ENCODE data around the gene TAF5. TPM values are rescaled to one million over a fixed set of nuclear protein-coding genes. Genes with fewer than 3 reads are reported as not detected.

The TAF5 gene
- total and polyA plus RNA-seq, 7 donors: 2.8 to 7.1 (median 4.2) TPM

GRCh38 chr10:103382769-103383168 lies 15.0 kb downstream of the TAF5 start:
- no peak for TF ChIP-seq POLR2A (IDR thresholded peaks at IDR 0.05)
- no peak for TF ChIP-seq POLR2AphosphoS5 (IDR thresholded peaks at IDR 0.05)
- no peak for TF ChIP-seq EP300 (IDR thresholded peaks at IDR 0.05)
- TF ChIP-seq CTCF (IDR thresholded peaks at IDR 0.05): no peak
- Histone ChIP-seq H3K27ac (no peak overlapping the region), H3K36me3 (peaks cover 5 to 94% (median 13%) of the 10 kb centered on the region in 4 donors), H3K9me3 (no peaks in the 10 kb centered on the region), H3K27me3 (no peaks in the 10 kb centered on the region), H3K4me1 (no peaks in the 10 kb centered on the region), H3K4me3 (no peak overlapping the region)
- intact Hi-C loops (cut with DNase I): no loop called here
- DNase-seq: no peak
- WGBS, 2 donors: 89 to 94% methylated on average over 5 of the region's 5 CpGs

DNA sequence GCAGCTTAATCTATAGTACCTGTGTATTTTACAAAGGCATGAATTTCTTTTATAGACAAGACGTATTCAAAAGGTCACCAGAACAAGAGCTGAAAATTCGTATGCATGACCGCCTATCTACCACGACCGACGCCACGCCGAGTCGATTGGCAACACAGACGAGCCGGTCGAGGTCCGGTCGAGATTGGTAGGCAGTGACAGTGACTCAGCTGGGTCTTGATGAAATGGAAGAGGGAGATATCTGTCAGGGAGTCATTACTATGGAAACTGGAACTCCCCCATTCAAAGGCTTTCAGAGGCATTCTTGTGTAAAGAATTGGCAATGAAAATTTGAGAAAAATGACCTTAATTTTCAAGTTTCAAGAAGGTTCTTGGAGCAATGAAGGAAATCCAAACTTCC lies 26.4 kb downstream of the TAF5 start:
- peaks cover 0 to 52% (median 37%) of the 10 kb centered on the region in 4 donors for H3K4me1 ChIP-seq
- intact Hi-C loops (cut with DNase I): no loop called here
- peaks cover 14 to 49% (median 26%) of the 10 kb centered on the region in 4 donors for H3K36me3 ChIP-seq

DNA sequence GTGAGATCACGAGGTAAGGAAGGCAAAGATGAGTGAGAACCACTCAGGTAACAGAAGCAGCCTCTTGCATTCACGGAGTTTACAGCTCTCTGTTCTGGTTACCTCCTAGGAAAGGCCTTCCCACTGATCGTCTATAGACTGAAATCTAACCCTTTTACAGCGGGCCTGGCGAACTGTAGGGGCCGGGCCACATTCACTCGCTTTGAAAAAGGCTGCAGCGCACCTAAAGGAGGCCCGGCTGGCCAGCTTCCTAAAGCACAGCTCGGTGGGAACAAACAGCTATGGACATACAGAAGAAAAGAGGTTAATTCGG lies 27.9 kb downstream of the TAF5 start:
- TF ChIP-seq CTCF (IDR thresholded peaks at IDR 0.05): no peak
- TF ChIP-seq POLR2AphosphoS5 (IDR thresholded peaks at IDR 0.05): no peak
- TF ChIP-seq POLR2A (IDR thresholded peaks at IDR 0.05): no peak
- TF ChIP-seq EP300 (IDR thresholded peaks at IDR 0.05): no peak
- no peaks in the 10 kb centered on the region for H3K27me3 ChIP-seq
- WGBS, 2 donors: 1 to 2% methylated on average over 11 of the region's 11 CpGs
- peaks cover 13 to 49% (median 18%) of the 10 kb centered on the region in 4 donors for H3K36me3 ChIP-seq
- H3K9me3 ChIP-seq: no peaks in the 10 kb centered on the region
- H3K4me3 ChIP-seq: peak overlapping the region; percentile 72 to 96 (median 80)
- peak overlapping the region; percentile 89 to 92 (median 90) for H3K27ac ChIP-seq
- DNase-seq: no peak
- intact Hi-C loops (cut with DNase I): no loop called here
- peaks cover 0 to 52% (median 37%) of the 10 kb centered on the region in 4 donors for H3K4me1 ChIP-seq

More for the DNA sequence above, 26.4 kb downstream of the TAF5 start:
- DNase-seq: no peak
- 90 to 91% methylated on average over 14 of the region's 14 CpGs for WGBS, 2 donors
- TF ChIP-seq EP300 (IDR thresholded peaks at IDR 0.05) (no peak), CTCF (IDR thresholded peaks at IDR 0.05) (no peak), POLR2A (IDR thresholded peaks at IDR 0.05) (no peak), POLR2AphosphoS5 (IDR thresholded peaks at IDR 0.05) (no peak)
- Histone ChIP-seq H3K9me3 (no peaks in the 10 kb centered on the region), H3K27me3 (no peaks in the 10 kb centered on the region), H3K4me3 (no peak overlapping the region), H3K27ac (no peak overlapping the region)

DNA sequence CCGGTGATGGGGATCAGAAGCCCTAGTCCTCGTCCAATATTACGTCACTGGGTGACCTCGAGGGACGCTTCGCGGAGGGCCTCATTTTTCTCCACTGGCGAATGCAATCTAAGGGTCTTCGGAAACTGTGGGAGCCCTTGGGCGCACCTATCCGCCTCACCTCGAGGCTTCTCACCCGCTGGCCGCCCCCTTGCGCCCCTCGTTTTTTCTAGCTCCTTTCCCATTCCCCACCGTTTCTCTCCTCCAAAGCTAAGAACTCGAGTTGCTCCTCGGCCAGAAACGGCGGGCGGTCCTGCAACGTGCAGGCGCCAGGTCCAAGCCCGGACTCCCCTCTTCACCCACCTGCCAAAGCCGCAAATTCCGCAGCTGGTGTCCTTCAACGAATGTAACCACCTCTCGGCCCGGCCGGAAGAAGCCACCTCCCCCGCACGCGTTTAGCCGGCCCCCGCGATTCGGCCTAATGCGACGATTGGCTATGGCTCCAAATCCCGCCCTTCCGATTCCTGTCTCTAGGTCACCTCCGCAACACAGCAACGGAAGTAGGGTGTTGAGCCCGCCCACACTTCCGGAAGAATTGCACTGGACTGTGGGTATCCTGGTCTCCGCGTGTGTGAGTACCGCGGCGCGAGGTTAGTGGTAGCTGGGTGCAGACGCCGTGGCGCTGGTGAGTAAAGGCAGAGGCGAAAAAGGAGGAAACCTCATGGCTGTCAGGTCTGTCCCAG lies 28.5 kb downstream of the TAF5 start, which contains the start of the genes ATP5MK and PDCD11:
Gene ATP5MK (minus strand): TSS at position 409 of the 722 bp plus-strand sequence. CDS start 4,018 bp downstream, outside the sequence.
Gene PDCD11 (plus strand): TSS at position 560 of the 722 bp plus-strand sequence. CDS start 1,801 bp downstream, outside the sequence.
- Histone ChIP-seq H3K36me3 (peaks cover 13 to 49% (median 18%) of the 10 kb centered on the region in 4 donors), H3K9me3 (no peaks in the 10 kb centered on the region), H3K4me1 (peaks cover 0 to 52% (median 37%) of the 10 kb centered on the region in 4 donors), H3K27me3 (no peaks in the 10 kb centered on the region), H3K27ac (peak within 1 kb of the TSS; percentile 89 to 92 (median 90)), H3K4me3 (peak within 1 kb of the TSS; percentile 72 to 96 (median 80))
- TF ChIP-seq POLR2A (IDR thresholded peaks at IDR 0.05) (peak; percentile 37 to 68), EP300 (IDR thresholded peaks at IDR 0.05) (no peak), POLR2AphosphoS5 (IDR thresholded peaks at IDR 0.05) (peak; percentile 71 to 88 (median 82))
- 0% methylated on average over 56 of the region's 56 CpGs for WGBS, 2 donors
- peak; percentile 98 for DNase-seq
- intact Hi-C loops (cut with DNase I): no loop called here

- Histone ChIP-seq H3K27me3 (no peaks in the 10 kb centered on the region), H3K4me3 (peak overlapping the region; percentile 72 to 96 (median 80)), H3K36me3 (peaks cover 12 to 49% (median 15%) of the 10 kb centered on the region in 4 donors), H3K4me1 (peaks cover 0 to 52% (median 37%) of the 10 kb centered on the region in 4 donors), H3K9me3 (no peaks in the 10 kb centered on the region), H3K27ac (peak overlapping the region; percentile 89 to 92 (median 90))
- intact Hi-C loops (cut with DNase I): no loop called here
- no peak for DNase-seq
- WGBS, 2 donors: 0 to 1% methylated on average over 8 of the region's 8 CpGs
- TF ChIP-seq EP300 (IDR thresholded peaks at IDR 0.05) (no peak), POLR2AphosphoS5 (IDR thresholded peaks at IDR 0.05) (no peak), POLR2A (IDR thresholded peaks at IDR 0.05) (no peak), CTCF (IDR thresholded peaks at IDR 0.05) (no peak)
Measured at GRCh38 chr10:103396789-103397087, 29.0 kb downstream of the TAF5 start.
